CD14-positive monocyte (primary cell): Measurements from ENCODE around the gene LCE2A. TPM values are rescaled to one million over a fixed set of nuclear protein-coding genes. Genes with fewer than 3 reads are reported as not detected.
"Not testable (repeated sequence)": the region's sequence is repeated elsewhere in the genome, so short reads cannot be mapped to it uniquely, and the experiment has no call there.

Experiments used
- DNase-seq, 3 donors: peaks; one replicate each; pipeline ENCODE4 v3.0.0-alpha.2; 2011 to 2022
- H2AFZ ChIP-seq: 2 replicates; pipeline ENCODE4 v1.6.0; 2012; ENCODE audit warnings: mild to moderate bottlenecking, low read depth, low read length, inconsistent platforms; ENCODE audit not compliant: insufficient read depth, poor library complexity, severe bottlenecking
- H3K27ac ChIP-seq, 2 donors: 1 replicate in 1 of 2; 2 replicates in 1 of 2; pipeline ENCODE4 v1.5.1; 2012 to 2013; ENCODE audit warnings: low read length in 2 of 2, control low read depth in 1 of 2, inconsistent platforms in 1 of 2, low read depth in 1 of 2, mild to moderate bottlenecking in 1 of 2
- H3K27me3 ChIP-seq, 2 donors: one replicate each; pipeline versions ENCODE4 v1.6.0 to v1.6.1; 2011 to 2013; ENCODE audit warnings: low read length in 2 of 2; ENCODE audit not compliant: control insufficient read depth in 2 of 2, insufficient read depth in 2 of 2
- H3K36me3 ChIP-seq, 2 donors: replicated peaks in 1 of 2; 1 replicate in 1 of 2; 2 replicates in 1 of 2; pipeline versions ENCODE4 v1.5.1 to v1.6.1; 2012 to 2013; ENCODE audit warnings: low read length in 2 of 2, control low read depth in 1 of 2, inconsistent platforms in 1 of 2, mild to moderate bottlenecking in 1 of 2; ENCODE audit not compliant: insufficient read depth in 2 of 2, control insufficient read depth in 1 of 2
- H3K4me1 ChIP-seq, 2 donors: 1 replicate in 1 of 2; 2 replicates in 1 of 2; pipeline versions ENCODE4 v1.5.1 to v1.6.1; 2012 to 2013; ENCODE audit warnings: low read length in 2 of 2, control low read depth in 1 of 2, inconsistent platforms in 1 of 2, mild to moderate bottlenecking in 1 of 2, moderate library complexity in 1 of 2; ENCODE audit not compliant: insufficient read depth in 2 of 2, control insufficient read depth in 1 of 2
- H3K4me2 ChIP-seq: replicated peaks from 2 replicates; pipeline ENCODE3; 2012; ENCODE audit warnings: low read length, moderate library complexity, mild to moderate bottlenecking; ENCODE audit not compliant: poor library complexity, severe bottlenecking; ENCODE audit errors: extremely low read depth
- H3K4me3 ChIP-seq, 3 experiments: fragments of 200-600 bp in 1 of 3; sonication (generic) in 1 of 3; replicated peaks in 1 of 3; 1 replicate in 2 of 3; 2 replicates in 1 of 3; pipeline ENCODE4 v1.5.1; 2011 to 2013; ENCODE audit warnings: low read length in 3 of 3, mild to moderate bottlenecking in 3 of 3, control low read depth in 2 of 3, low read depth in 2 of 3, inconsistent platforms in 1 of 3, moderate library complexity in 1 of 3
- H3K79me2 ChIP-seq: 2 replicates; pipeline ENCODE4 v1.6.0; 2012; ENCODE audit warnings: mild to moderate bottlenecking, control low read depth, inconsistent platforms, low read length, moderate library complexity; ENCODE audit not compliant: insufficient read depth
- H3K9ac ChIP-seq: 2 replicates; pipeline ENCODE4 v1.6.0; 2017; ENCODE audit warnings: low read length, mild to moderate bottlenecking; ENCODE audit not compliant: insufficient read depth, poor library complexity, severe bottlenecking
- H3K9me3 ChIP-seq, 2 donors: replicated peaks in 1 of 2; 1 replicate in 1 of 2; 2 replicates in 1 of 2; pipeline versions ENCODE4 v1.5.1 to v1.6.1; 2012 to 2013; ENCODE audit warnings: low read length in 2 of 2, control low read depth in 1 of 2; ENCODE audit not compliant: control insufficient read depth in 1 of 2, insufficient read depth in 1 of 2
- H4K20me1 ChIP-seq: 2 replicates; pipeline ENCODE4 v1.6.0; 2012; ENCODE audit warnings: mild to moderate bottlenecking, low read length, control low read depth, moderate library complexity; ENCODE audit not compliant: insufficient read depth
- H3K27ac Mint-ChIP-seq, 7 donors: one replicate each; pipeline ENCODE4 v1.8.0; 2020; ENCODE audit warnings: mild to moderate bottlenecking in 7 of 7, mixed read lengths in 7 of 7, moderate library complexity in 6 of 7, inconsistent platforms in 2 of 7
- H3K27me3 Mint-ChIP-seq, 3 donors: one replicate each; pipeline ENCODE4 v1.8.0; 2021 to 2022; ENCODE audit warnings: low read depth in 3 of 3, mild to moderate bottlenecking in 3 of 3, mixed read lengths in 3 of 3, moderate library complexity in 3 of 3, inconsistent platforms in 1 of 3
- H3K36me3 Mint-ChIP-seq, 2 donors: one replicate each; pipeline ENCODE4 v1.8.0; 2020; ENCODE audit warnings: mixed read lengths in 2 of 2, inconsistent platforms in 1 of 2, mild to moderate bottlenecking in 1 of 2
- H3K4me1 Mint-ChIP-seq: one replicate; pipeline ENCODE4 v1.8.0; 2020; ENCODE audit warnings: mild to moderate bottlenecking, mixed read lengths
- H3K4me3 Mint-ChIP-seq, 2 donors: one replicate each; pipeline ENCODE4 v1.8.0; 2020; ENCODE audit warnings: mild to moderate bottlenecking in 2 of 2, mixed read lengths in 2 of 2, moderate library complexity in 1 of 2
- H3K9me3 Mint-ChIP-seq, 7 donors: one replicate each; pipeline ENCODE4 v1.8.0; 2020 to 2022; ENCODE audit warnings: mixed read lengths in 7 of 7, mild to moderate bottlenecking in 6 of 7, moderate library complexity in 6 of 7, inconsistent platforms in 2 of 7
- CTCF ChIP-seq: fragments of 200-600 bp; IDR thresholded peaks from one replicate; pipeline ENCODE4 v1.8.0; 2022; ENCODE audit warnings: antibody characterized with exemption, mild to moderate bottlenecking
- WGBS: methylation state at CpG from one replicate; pipeline ENCODE4 v1.1.5; 2013; ENCODE audit warnings: missing lambda C conversion rate; ENCODE audit not compliant: insufficient coverage; 5-methylcytosine and 5-hydroxymethylcytosine counted together
- intact Hi-C, 2 donors: fragments of 100-400 bp; cut with micrococcal nuclease; formaldehyde crosslinking; loops; one replicate each; pipeline versions ENCODE4 v1.15.0 to v1.15.1; 2023
- polyA plus RNA-seq, 3 donors: library from polyadenylated mRNA; depleted of rRNA in 1 of 3; unstranded in 2 of 3; stranded (reverse) in 1 of 3; fragments of 300-500 nt in 2 of 3; fragments of >200 nt in 1 of 3; fragmentation: Illumina TruSeq in 2 of 3; gene quantifications; 1 replicate in 2 of 3; 2 replicates in 1 of 3; pipeline ENCODE4 v1.2.3, GENCODE V29; 2012 to 2021

Gene LCE2A
- polyA plus RNA-seq, 3 donors, result not detected

GRCh38 chr1:152683846-152684245, 14.3 kb upstream of the LCE2A start:
- H3K4me2 ChIP-seq, result no peak overlapping the region
- Mint-ChIP-seq H3K4me3 (no peak overlapping the region), H3K4me1 (no peaks in the 10 kb centered on the region), H3K27ac (no peak overlapping the region), H3K9me3 (peaks cover 0 to 4% (median 0%) of the 10 kb centered on the region in 7 donors), H3K36me3 (no peaks in the 10 kb centered on the region), H3K27me3 (peaks cover 1 to 16% (median 2%) of the 10 kb centered on the region in 3 donors)
- TF ChIP-seq CTCF, result no peak
- no peak overlapping the region for H3K9ac ChIP-seq
- H3K4me1 ChIP-seq, result no peaks in the 10 kb centered on the region
- H3K79me2 ChIP-seq, result no peaks in the 10 kb centered on the region
- no peak overlapping the region for H3K4me3 ChIP-seq
- no peak for DNase-seq
- no peaks in the 10 kb centered on the region for H3K36me3 ChIP-seq
- H3K27ac ChIP-seq, result no peak overlapping the region
- H4K20me1 ChIP-seq, result no peaks in the 10 kb centered on the region
- no peaks in the 10 kb centered on the region for H3K9me3 ChIP-seq
- H2AFZ ChIP-seq, result no peak overlapping the region
- H3K27me3 ChIP-seq, result no peaks in the 10 kb centered on the region
- intact Hi-C loops, result no loop called here

GRCh38 chr1:152685823-152686222, 12.3 kb upstream of the LCE2A start, which contains the start of gene LCE2B:
Gene LCE2B, plus strand, starts transcription at chr1:152686123. Its CDS starts 721 bp downstream, at chr1:152686844.
- H4K20me1 ChIP-seq, H3K27ac Mint-ChIP-seq, H3K4me2 ChIP-seq, intact Hi-C loops, H3K36me3 ChIP-seq, H3K9ac ChIP-seq, H3K4me3 ChIP-seq, H3K4me3 Mint-ChIP-seq, DNase-seq, H3K4me1 ChIP-seq, H2AFZ ChIP-seq, H3K79me2 ChIP-seq, H3K27me3 Mint-ChIP-seq, H3K36me3 Mint-ChIP-seq, H3K27ac ChIP-seq, H3K9me3 Mint-ChIP-seq, H3K4me1 Mint-ChIP-seq, H3K27me3 ChIP-seq, H3K9me3 ChIP-seq: not testable (repeated sequence)
- 100% methylated on average over 1 of the region's 4 CpGs for WGBS
